Measurements from ENCODE around the gene CUL3.
"Not testable (repeated sequence)": the region's sequence is repeated elsewhere in the genome, so short reads cannot be mapped to it uniquely, and the experiment has no call there.

CUL3 gene

GRCh38 chr2:224545884-224546644 is 39.1 kb downstream of the CUL3 start:
- in situ Hi-C loops (cut with MboI; ENCODE audit: low sequenced_read_pairs) = no loop called here

- in situ Hi-C loops (cut with MboI; ENCODE audit: low sequenced_read_pairs) = no loop called here
Observed at GRCh38 chr2:224543939-224544338, 41.2 kb downstream of the CUL3 start.

GRCh38 chr2:224538561-224539138 is 46.5 kb downstream of the CUL3 start:
- in situ Hi-C loops (cut with MboI; ENCODE audit: low sequenced_read_pairs) = no loop called here

- in situ Hi-C loops (cut with MboI; ENCODE audit: low sequenced_read_pairs) = no loop called here
Observed at GRCh38 chr2:224532931-224533330, 52.2 kb downstream of the CUL3 start.

GRCh38 chr2:224532441-224532840 is 52.7 kb downstream of the CUL3 start:
- in situ Hi-C loops (cut with MboI; ENCODE audit: low sequenced_read_pairs) = no loop called here

GRCh38 chr2:224528171-224528570 is 57.0 kb downstream of the CUL3 start:
- in situ Hi-C loops (cut with MboI; ENCODE audit: low sequenced_read_pairs) = no loop called here

- in situ Hi-C loops (cut with MboI; ENCODE audit: low sequenced_read_pairs) = no loop called here
Observed at GRCh38 chr2:224525774-224526173, 59.4 kb downstream of the CUL3 start.

GRCh38 chr2:224524657-224525056 is 60.5 kb downstream of the CUL3 start:
- in situ Hi-C loops (cut with MboI; ENCODE audit: low sequenced_read_pairs) = no loop called here

GRCh38 chr2:224523626-224524577 is 61.3 kb downstream of the CUL3 start:
- in situ Hi-C loops (cut with MboI; ENCODE audit: low sequenced_read_pairs) = no loop called here

- in situ Hi-C loops (cut with MboI; ENCODE audit: low sequenced_read_pairs) = not testable (repeated sequence)
Observed at GRCh38 chr2:224522483-224522882, 62.7 kb downstream of the CUL3 start.

- in situ Hi-C loops (cut with MboI; ENCODE audit: low sequenced_read_pairs) = no loop called here
Observed at GRCh38 chr2:224520064-224520463, 65.1 kb downstream of the CUL3 start.

GRCh38 chr2:224518806-224519580 is 66.2 kb downstream of the CUL3 start:
- in situ Hi-C loops (cut with MboI; ENCODE audit: low sequenced_read_pairs) = no loop called here

GRCh38 chr2:224517963-224518362 is 67.2 kb downstream of the CUL3 start:
- in situ Hi-C loops (cut with MboI; ENCODE audit: low sequenced_read_pairs) = no loop called here

- in situ Hi-C loops (cut with MboI; ENCODE audit: low sequenced_read_pairs) = not testable (repeated sequence)
Observed at GRCh38 chr2:224516393-224516792, 68.8 kb downstream of the CUL3 start.

GRCh38 chr2:224513991-224514390 is 71.2 kb downstream of the CUL3 start:
- in situ Hi-C loops (cut with MboI; ENCODE audit: low sequenced_read_pairs) = no loop called here

GRCh38 chr2:224507789-224508188 is 77.4 kb downstream of the CUL3 start:
- in situ Hi-C loops (cut with MboI; ENCODE audit: low sequenced_read_pairs) = no loop called here

GRCh38 chr2:224506494-224506893 is 78.7 kb downstream of the CUL3 start:
- in situ Hi-C loops (cut with MboI; ENCODE audit: low sequenced_read_pairs) = no loop called here

GRCh38 chr2:224498991-224499390 is 86.2 kb downstream of the CUL3 start:
- in situ Hi-C loops (cut with MboI; ENCODE audit: low sequenced_read_pairs) = no loop called here

- in situ Hi-C loops (cut with MboI; ENCODE audit: low sequenced_read_pairs) = no loop called here
Observed at GRCh38 chr2:224492531-224492930, 92.6 kb downstream of the CUL3 start.

- in situ Hi-C loops (cut with MboI; ENCODE audit: low sequenced_read_pairs) = not testable (repeated sequence)
Observed at GRCh38 chr2:224487940-224488339, 97.2 kb downstream of the CUL3 start.

Data from hTERT RPE-1 (cell line).